Calu3 (cell line): ENCODE measurements around the gene TMED10. TPM values are rescaled to one million over a fixed set of nuclear protein-coding genes. Genes with fewer than 3 reads are reported as not detected.
"Not testable (repeated sequence)": the region's sequence is repeated elsewhere in the genome, so short reads cannot be mapped to it uniquely, and the experiment has no call there.

Experiments
- BruUV-seq: library from RNA; stranded (reverse); fragments of 400-500 nt; replicated peaks from 2 replicates; lab custom pipeline; 2021; lab: Mats Ljungman, UMichigan
- CTCF ChIA-PET: fragments of 300-600 bp; sonication (Branson Sonifier 250); formaldehyde crosslinking; loops from one replicate; lab custom pipeline; 2022; ENCODE audit warnings: antibody characterized with exemption; lab: Charles Lee
- DNase-seq: peaks from one replicate; pipeline ENCODE4 v3.0.0; 2022
- H3K27ac Mint-ChIP-seq: one replicate; pipeline ENCODE4 v1.8.0; 2022; ENCODE audit warnings: mixed read lengths; ENCODE audit not compliant: unreplicated experiment
- H3K27me3 Mint-ChIP-seq: one replicate; pipeline ENCODE4 v1.8.0; 2022; ENCODE audit warnings: mixed read lengths; ENCODE audit not compliant: unreplicated experiment
- H3K36me3 Mint-ChIP-seq: one replicate; pipeline ENCODE4 v1.8.0; 2022; ENCODE audit warnings: mild to moderate bottlenecking, moderate library complexity, mixed read lengths; ENCODE audit not compliant: insufficient read depth, unreplicated experiment
- H3K4me1 Mint-ChIP-seq: one replicate; pipeline ENCODE4 v1.8.0; 2022; ENCODE audit warnings: mild to moderate bottlenecking, low read depth, mixed read lengths; ENCODE audit not compliant: unreplicated experiment
- H3K4me3 Mint-ChIP-seq: one replicate; pipeline ENCODE4 v1.8.0; 2022; ENCODE audit warnings: mild to moderate bottlenecking, low read depth, moderate library complexity, mixed read lengths; ENCODE audit not compliant: unreplicated experiment
- H3K9me3 Mint-ChIP-seq: one replicate; pipeline ENCODE4 v1.8.0; 2022; ENCODE audit warnings: low read depth, mixed read lengths; ENCODE audit not compliant: unreplicated experiment
- intact Hi-C: fragments of 100-400 bp; cut with micrococcal nuclease; formaldehyde crosslinking; loops from one replicate; pipeline ENCODE4 v1.10.0; 2022; ENCODE audit not compliant: unreplicated experiment
- total RNA-seq: library from RNA; stranded (reverse); gene quantifications from 2 replicates; pipeline ENCODE4 v1.2.3, GENCODE V29; 2022
- TF ChIP-seq, protein P1 (sequence below): fragments of 200-600 bp; IDR thresholded peaks from one replicate; pipeline ENCODE4 v1.8.0; 2022; ENCODE audit warnings: antibody characterized with exemption; ENCODE audit not compliant: unreplicated experiment

Gene TMED10
- total RNA-seq, 1 experiment from 2014 or later, result 391 TPM

DNA sequence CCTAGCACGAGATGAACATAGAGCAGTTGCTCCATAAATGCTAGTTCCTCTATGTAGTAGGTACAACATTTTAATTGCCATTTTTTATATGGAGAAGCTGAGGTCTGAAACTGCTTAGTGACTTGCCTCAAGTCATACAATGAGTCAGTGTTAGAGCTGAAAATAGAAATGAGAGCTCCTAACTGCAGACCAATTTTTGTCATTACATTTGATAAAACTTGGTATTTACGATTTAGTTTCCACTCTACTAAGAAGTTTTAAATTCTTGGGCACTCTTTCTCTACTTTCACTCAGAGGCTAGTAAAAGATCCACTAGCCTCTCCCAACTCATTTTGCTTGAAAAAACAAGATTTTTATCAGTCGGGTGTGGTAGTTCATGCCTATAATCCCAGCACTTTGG lies 8.1 kb upstream of the TMED10 start:
- H3K4me1 Mint-ChIP-seq, result peaks cover 13% of the 10 kb centered on the region
- BruUV-seq, result no TSS peak
- H3K27me3 Mint-ChIP-seq, result no peaks in the 10 kb centered on the region
- H3K27ac Mint-ChIP-seq, result no peak overlapping the region
- CTCF ChIA-PET, result no interaction called here
- H3K36me3 Mint-ChIP-seq, result peaks cover 5% of the 10 kb centered on the region
- intact Hi-C loops, result no loop called here
- H3K4me3 Mint-ChIP-seq, result no peak overlapping the region
- DNase-seq, result no peak
- H3K9me3 Mint-ChIP-seq, result no peaks in the 10 kb centered on the region
- TF ChIP-seq, protein P1, sequence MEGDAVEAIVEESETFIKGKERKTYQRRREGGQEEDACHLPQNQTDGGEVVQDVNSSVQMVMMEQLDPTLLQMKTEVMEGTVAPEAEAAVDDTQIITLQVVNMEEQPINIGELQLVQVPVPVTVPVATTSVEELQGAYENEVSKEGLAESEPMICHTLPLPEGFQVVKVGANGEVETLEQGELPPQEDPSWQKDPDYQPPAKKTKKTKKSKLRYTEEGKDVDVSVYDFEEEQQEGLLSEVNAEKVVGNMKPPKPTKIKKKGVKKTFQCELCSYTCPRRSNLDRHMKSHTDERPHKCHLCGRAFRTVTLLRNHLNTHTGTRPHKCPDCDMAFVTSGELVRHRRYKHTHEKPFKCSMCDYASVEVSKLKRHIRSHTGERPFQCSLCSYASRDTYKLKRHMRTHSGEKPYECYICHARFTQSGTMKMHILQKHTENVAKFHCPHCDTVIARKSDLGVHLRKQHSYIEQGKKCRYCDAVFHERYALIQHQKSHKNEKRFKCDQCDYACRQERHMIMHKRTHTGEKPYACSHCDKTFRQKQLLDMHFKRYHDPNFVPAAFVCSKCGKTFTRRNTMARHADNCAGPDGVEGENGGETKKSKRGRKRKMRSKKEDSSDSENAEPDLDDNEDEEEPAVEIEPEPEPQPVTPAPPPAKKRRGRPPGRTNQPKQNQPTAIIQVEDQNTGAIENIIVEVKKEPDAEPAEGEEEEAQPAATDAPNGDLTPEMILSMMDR, result no peak

DNA sequence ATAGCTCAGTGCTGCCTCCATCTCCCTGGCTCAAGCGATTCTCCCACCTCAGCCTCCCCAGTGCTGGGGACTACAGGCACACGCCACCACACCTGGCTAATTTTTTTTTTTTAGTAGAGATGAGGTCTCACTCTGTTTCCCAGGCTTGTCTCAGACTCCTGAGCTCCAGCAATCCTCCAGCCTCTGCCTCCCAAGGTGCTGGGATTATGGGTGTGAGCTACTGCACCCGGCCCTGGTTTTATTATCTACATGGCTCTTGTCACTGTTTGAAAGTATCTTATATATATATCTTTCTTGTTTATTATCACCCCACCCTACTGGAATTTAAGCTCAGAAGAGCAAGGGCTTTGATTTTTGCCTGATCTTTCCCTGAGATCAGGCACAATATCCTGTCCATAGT lies 7.6 kb upstream of the TMED10 start:
- intact Hi-C loops, result no loop called here
- DNase-seq, result no peak
- H3K4me1 Mint-ChIP-seq, result peaks cover 13% of the 10 kb centered on the region
- TF ChIP-seq, protein P1, result no peak
- H3K27me3 Mint-ChIP-seq, result no peaks in the 10 kb centered on the region
- no TSS peak for BruUV-seq
- CTCF ChIA-PET, result no interaction called here
- no peak overlapping the region for H3K4me3 Mint-ChIP-seq
- peaks cover 5% of the 10 kb centered on the region for H3K36me3 Mint-ChIP-seq
- H3K9me3 Mint-ChIP-seq, result no peaks in the 10 kb centered on the region
- H3K27ac Mint-ChIP-seq, result no peak overlapping the region

DNA sequence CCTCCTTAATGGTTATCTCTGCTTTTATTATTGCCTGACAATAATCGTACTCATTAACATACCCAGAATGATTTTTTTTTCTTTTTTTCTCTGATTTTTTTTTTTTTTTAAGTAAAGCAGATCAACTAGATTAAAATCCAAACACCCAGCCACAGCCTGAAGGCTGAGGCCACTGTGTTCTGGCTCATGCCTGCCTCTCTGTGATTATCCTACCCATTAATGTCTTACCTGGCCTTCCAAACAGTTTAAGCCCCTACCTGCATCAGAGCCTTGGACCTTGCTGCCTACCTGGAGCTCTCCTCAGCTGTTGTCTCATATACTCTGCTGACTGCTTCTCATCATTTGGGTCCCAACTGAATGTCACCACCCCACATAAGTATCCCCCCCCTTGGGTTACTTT lies 6.8 kb upstream of the TMED10 start:
- DNase-seq, result no peak
- Mint-ChIP-seq H3K4me3 (no peak overlapping the region), H3K36me3 (peaks cover 5% of the 10 kb centered on the region), H3K4me1 (peaks cover 13% of the 10 kb centered on the region), H3K9me3 (no peaks in the 10 kb centered on the region), H3K27me3 (no peaks in the 10 kb centered on the region), H3K27ac (no peak overlapping the region)
- intact Hi-C loops, result no loop called here
- CTCF ChIA-PET, result interaction anchor here (0.5 to 0.9 kb wide), 2 partner anchors 15 to 119 kb away, joined by 3 to 5 read pairs; no protein-coding TSS in a partner anchor
- TF ChIP-seq, protein P1, result no peak
- no TSS peak for BruUV-seq

DNA sequence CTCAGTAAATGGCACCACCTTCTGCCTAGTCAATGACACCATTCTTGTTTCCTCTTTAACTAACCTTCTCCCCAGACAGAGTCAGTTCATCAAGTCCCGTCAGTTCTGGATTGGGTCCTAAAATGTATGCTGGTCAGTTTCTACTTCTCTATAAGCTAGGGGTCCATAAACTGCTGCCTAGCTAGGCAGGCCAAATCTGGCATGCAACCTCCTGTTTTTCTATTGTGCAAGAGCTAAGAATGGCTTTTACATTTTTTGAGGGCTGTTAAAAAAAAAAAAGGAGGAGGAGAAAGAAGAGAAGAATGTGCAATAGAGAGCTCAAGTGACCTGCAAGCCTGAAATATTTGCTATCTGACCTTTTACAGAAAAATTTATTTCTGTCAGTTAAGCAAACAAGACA lies 6.4 kb upstream of the TMED10 start:
- Mint-ChIP-seq H3K27ac (no peak overlapping the region), H3K4me3 (no peak overlapping the region), H3K36me3 (peaks cover 5% of the 10 kb centered on the region), H3K4me1 (peaks cover 13% of the 10 kb centered on the region), H3K27me3 (no peaks in the 10 kb centered on the region), H3K9me3 (no peaks in the 10 kb centered on the region)
- no TSS peak for BruUV-seq
- intact Hi-C loops, result no loop called here
- no peak for DNase-seq
- CTCF ChIA-PET, result interaction anchor here (0.9 kb wide), 1 partner anchor 16 kb away, joined by 3 read pairs; no protein-coding TSS in a partner anchor
- TF ChIP-seq, protein P1, result no peak

DNA sequence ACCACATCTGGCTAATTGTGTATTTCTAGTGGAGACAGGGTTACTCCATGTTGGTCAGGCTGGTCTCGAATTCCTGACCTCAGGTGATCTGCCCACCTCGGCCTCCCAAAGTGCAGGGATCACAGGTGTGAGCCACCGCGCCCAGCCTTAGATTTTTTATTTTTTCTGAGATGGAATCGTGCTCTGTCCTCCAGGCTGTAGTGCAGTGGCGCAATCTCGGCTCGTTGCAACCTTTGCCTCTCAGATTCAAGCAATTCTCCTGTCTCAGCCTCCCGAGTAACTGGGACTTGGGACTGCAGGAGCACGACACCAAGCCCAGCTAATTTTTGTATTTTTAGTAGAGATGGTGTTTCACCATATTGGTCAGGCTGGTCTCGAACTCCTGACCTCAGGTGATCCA lies 5.8 kb upstream of the TMED10 start:
- intact Hi-C loops, H3K27me3 Mint-ChIP-seq, H3K9me3 Mint-ChIP-seq, H3K27ac Mint-ChIP-seq, H3K36me3 Mint-ChIP-seq, H3K4me3 Mint-ChIP-seq, BruUV-seq, DNase-seq: not testable (repeated sequence)
- peaks cover 16% of the 10 kb centered on the region for H3K4me1 Mint-ChIP-seq
- CTCF ChIA-PET, result interaction anchor here (0.9 kb wide), 1 partner anchor 16 kb away, joined by 3 read pairs; no protein-coding TSS in a partner anchor
